Renal cortex interstitium (tissue), 11 donors: Measurements from ENCODE around the gene RYR1. TPM values are rescaled to one million over a fixed set of nuclear protein-coding genes. Genes with fewer than 3 reads are reported as not detected.
"Not testable (repeated sequence)": the region's sequence is repeated elsewhere in the genome, so short reads cannot be mapped to it uniquely, and the experiment has no call there.

ENCODE experiments used
- DNase-seq, 11 donors: peaks; one replicate each; pipeline ENCODE4 v3.0.0-alpha.2; 2013; ENCODE audit warnings: low read depth in 9 of 11, low spot score in 4 of 11; ENCODE audit errors: extremely low read depth in 1 of 11
- polyA plus RNA-seq, 3 donors: library from polyadenylated mRNA; unstranded; fragments of 120-200 nt; gene quantifications; one replicate each; pipeline ENCODE4 v1.2.1, GENCODE V29; 2013; ENCODE audit not compliant: insufficient read length in 3 of 3

RYR1 gene
- polyA plus RNA-seq, 3 donors = 4.4 to 7.1 (median 5.3) TPM

- no peak for DNase-seq
Measured at GRCh38 chr19:38449518-38449917, 16.0 kb downstream of the RYR1 start.

- DNase-seq = no peak
Measured at GRCh38 chr19:38451036-38451435, 17.5 kb downstream of the RYR1 start.

- DNase-seq = no peak
Measured at GRCh38 chr19:38451629-38452028, 18.1 kb downstream of the RYR1 start.

GRCh38 chr19:38452430-38453366 is 19.2 kb downstream of the RYR1 start:
- no peak for DNase-seq

- no peak for DNase-seq
Measured at GRCh38 chr19:38453596-38453995, 20.1 kb downstream of the RYR1 start.

- DNase-seq = peak; percentile 15 to 72 (median 50)
Measured at GRCh38 chr19:38455031-38455430, 21.5 kb downstream of the RYR1 start.

GRCh38 chr19:38457202-38457601 is 23.7 kb downstream of the RYR1 start:
- DNase-seq = no peak

GRCh38 chr19:38457690-38458405 is 24.4 kb downstream of the RYR1 start:
- no peak for DNase-seq

GRCh38 chr19:38458991-38459390 is 25.5 kb downstream of the RYR1 start:
- no peak for DNase-seq

GRCh38 chr19:38463365-38463764 is 29.9 kb downstream of the RYR1 start:
- no peak for DNase-seq

- no peak for DNase-seq
Measured at GRCh38 chr19:38464421-38465082, 31.1 kb downstream of the RYR1 start.

GRCh38 chr19:38466050-38466449 is 32.6 kb downstream of the RYR1 start:
- DNase-seq = no peak

GRCh38 chr19:38467541-38468525 is 34.3 kb downstream of the RYR1 start:
- DNase-seq = no peak

GRCh38 chr19:38469151-38469550 is 35.7 kb downstream of the RYR1 start:
- no peak for DNase-seq

GRCh38 chr19:38470788-38471480 is 37.4 kb downstream of the RYR1 start:
- no peak for DNase-seq

- DNase-seq = not testable (repeated sequence)
Measured at GRCh38 chr19:38472725-38473124, 39.2 kb downstream of the RYR1 start.

GRCh38 chr19:38473201-38473600 is 39.7 kb downstream of the RYR1 start:
- DNase-seq = no peak

GRCh38 chr19:38475176-38475575 is 41.7 kb downstream of the RYR1 start:
- DNase-seq = no peak
